Fibroblast of villous mesenchyme (primary cell): ENCODE data around the gene HEXD. TPM values are rescaled to one million over a fixed set of nuclear protein-coding genes. Genes with fewer than 3 reads are reported as not detected.
"Not testable (repeated sequence)": the region's sequence is repeated elsewhere in the genome, so short reads cannot be mapped to it uniquely, and the experiment has no call there.

ENCODE experiments used
- DNase-seq: peaks from one replicate; pipeline ENCODE4 v3.0.0-alpha.2; 2010; ENCODE audit warnings: low read depth
- H3K4me3 ChIP-seq: 2 replicates; pipeline ENCODE4 v1.5.1; 2011; ENCODE audit warnings: low read depth, mild to moderate bottlenecking, low read length
- total RNA-seq: library from RNA; depleted of rRNA; stranded (reverse); fragments of >200 nt; gene quantifications from 2 replicates; pipeline ENCODE4 v1.2.3, GENCODE V29; 2012
- TF ChIP-seq, protein P1 (sequence below): IDR thresholded peaks from 2 replicates; pipeline ENCODE4 v1.5.1; 2012; ENCODE audit warnings: low read depth, mild to moderate bottlenecking, low read length; ENCODE audit not compliant: insufficient read depth

HEXD gene
- 11.0 and 12.5 TPM in 2 replicates for total RNA-seq

DNA sequence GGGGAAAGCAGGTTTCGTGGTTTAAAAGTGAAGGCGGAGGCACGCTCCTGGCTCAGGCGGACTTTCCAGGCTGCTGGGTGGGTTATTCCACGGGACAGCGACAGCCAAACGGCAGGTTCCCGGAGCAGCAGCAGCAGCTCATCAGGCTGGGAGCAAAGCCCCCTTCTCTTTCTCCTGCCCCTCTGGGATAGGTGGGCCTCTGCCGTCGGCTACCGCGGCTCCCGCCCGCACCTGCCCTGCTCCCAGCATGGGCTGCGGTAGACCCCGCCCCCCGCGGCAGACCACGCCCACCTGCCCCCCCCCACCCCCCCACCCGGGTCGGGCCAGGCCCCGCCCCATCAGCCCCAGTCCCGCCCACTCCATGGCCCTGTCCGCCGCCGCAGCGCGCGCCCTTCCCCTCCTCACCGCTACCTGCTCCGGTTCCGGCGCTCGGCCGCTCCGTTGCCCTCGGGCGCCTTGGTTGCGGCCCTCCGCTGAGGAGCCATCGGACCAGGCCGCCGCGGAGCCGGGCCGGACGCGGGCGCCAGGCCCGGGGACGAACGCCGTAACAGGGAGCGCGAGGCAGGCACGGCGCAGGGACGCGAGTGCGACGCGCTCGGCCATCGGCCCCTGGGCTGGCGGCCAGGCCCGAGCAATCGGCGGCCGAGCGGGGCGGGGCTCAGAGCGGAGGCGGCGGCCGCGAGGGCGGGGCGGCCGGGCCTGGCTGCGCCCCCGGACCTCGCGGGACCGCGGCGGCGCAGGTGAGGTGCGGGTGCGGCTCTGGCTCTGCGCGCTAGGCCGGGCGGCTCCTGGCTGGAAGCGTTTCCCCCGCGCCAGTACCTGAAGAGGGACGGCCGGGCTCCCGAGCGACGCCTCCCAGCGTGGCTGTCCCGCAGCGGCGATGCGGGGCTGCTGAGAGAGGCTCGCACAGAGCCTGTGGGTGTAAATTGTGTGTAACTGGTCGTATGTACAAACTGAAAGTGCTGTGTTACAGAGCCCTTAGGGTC lies at the start of gene HEXD, which contains the start of gene OGFOD3:
HEXD (plus strand) TSS at position 347 of the 986 bp plus-strand sequence. CDS start 1,453 bp downstream, outside the sequence.
OGFOD3 (minus strand) TSS at position 586 of the 986 bp plus-strand sequence; CDS start at position 485, 101 bp downstream.
- peak within 1 kb of the TSS; percentile 85 for H3K4me3 ChIP-seq
- TF ChIP-seq, protein P1, sequence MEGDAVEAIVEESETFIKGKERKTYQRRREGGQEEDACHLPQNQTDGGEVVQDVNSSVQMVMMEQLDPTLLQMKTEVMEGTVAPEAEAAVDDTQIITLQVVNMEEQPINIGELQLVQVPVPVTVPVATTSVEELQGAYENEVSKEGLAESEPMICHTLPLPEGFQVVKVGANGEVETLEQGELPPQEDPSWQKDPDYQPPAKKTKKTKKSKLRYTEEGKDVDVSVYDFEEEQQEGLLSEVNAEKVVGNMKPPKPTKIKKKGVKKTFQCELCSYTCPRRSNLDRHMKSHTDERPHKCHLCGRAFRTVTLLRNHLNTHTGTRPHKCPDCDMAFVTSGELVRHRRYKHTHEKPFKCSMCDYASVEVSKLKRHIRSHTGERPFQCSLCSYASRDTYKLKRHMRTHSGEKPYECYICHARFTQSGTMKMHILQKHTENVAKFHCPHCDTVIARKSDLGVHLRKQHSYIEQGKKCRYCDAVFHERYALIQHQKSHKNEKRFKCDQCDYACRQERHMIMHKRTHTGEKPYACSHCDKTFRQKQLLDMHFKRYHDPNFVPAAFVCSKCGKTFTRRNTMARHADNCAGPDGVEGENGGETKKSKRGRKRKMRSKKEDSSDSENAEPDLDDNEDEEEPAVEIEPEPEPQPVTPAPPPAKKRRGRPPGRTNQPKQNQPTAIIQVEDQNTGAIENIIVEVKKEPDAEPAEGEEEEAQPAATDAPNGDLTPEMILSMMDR = no peak
- peak; percentile 77 for DNase-seq

DNA sequence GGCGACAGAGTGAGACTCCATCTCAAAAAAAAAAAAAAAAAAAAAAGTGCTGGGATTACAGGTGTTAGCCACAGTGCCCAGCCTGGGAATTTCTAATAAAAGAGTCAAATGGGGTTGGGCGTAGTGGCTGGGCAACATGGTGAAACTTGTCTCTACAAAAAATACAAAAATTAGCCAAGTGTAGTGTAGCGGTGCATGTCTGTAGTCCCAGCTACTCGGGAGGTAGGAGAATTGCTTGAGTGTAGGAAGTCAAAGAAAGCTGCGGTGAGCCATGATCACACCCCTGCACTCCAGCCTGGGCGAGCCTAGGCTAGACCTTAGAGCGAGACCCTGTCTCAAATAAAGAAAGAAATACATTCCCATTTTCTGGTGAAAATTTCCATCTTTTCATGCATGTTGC lies 48.9 kb upstream of the HEXD start:
- DNase-seq = no peak
- TF ChIP-seq, protein P1 = no peak

DNA sequence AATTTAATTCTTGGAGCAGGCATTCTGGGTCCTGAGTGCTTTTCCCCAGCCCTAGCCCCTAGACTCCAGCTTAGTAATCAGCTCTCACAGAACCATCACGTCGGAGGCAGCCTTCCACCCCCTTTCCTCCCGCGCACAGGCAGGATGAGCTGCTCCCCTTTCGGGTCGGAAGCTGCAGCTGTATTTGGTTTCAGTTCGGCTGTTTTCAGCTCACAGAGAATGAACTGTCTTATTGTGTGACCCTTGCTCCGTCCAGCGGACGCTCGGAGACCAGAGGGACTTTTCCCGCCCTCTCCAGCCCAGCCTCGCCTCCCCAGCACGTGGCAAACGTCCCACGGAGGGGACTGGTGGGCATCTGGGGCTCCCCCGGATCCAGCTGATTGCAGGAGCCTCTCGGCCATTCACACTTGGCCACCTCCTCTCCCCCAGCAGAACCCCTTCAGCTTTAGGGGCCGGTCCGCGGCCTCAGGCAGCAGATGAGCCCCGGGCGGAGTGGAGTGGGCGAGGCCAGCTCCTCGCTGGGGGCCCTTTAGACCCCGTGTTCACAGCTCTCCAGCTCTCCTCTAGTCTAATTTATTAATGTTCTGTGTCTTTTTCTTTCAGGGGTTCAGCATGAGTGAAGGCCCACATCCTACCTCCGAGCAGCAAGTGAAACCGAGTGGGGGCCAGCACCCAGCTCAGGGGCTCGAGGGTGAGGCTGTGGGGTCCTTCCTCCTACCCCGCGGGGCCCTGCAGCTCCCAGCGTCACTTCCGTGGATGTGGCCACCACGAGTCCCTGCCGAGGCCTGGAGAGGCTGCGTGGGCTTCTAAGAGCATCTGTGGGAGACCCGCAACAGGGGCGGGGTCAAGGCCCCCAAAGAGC lies 47.4 kb upstream of the HEXD start:
- peak; percentile 30 for DNase-seq
- TF ChIP-seq, protein P1 = no peak
- peak overlapping the region; percentile 30 for H3K4me3 ChIP-seq

More for the DNA sequence above, 48.9 kb upstream of the HEXD start:
- no peak overlapping the region for H3K4me3 ChIP-seq

DNA sequence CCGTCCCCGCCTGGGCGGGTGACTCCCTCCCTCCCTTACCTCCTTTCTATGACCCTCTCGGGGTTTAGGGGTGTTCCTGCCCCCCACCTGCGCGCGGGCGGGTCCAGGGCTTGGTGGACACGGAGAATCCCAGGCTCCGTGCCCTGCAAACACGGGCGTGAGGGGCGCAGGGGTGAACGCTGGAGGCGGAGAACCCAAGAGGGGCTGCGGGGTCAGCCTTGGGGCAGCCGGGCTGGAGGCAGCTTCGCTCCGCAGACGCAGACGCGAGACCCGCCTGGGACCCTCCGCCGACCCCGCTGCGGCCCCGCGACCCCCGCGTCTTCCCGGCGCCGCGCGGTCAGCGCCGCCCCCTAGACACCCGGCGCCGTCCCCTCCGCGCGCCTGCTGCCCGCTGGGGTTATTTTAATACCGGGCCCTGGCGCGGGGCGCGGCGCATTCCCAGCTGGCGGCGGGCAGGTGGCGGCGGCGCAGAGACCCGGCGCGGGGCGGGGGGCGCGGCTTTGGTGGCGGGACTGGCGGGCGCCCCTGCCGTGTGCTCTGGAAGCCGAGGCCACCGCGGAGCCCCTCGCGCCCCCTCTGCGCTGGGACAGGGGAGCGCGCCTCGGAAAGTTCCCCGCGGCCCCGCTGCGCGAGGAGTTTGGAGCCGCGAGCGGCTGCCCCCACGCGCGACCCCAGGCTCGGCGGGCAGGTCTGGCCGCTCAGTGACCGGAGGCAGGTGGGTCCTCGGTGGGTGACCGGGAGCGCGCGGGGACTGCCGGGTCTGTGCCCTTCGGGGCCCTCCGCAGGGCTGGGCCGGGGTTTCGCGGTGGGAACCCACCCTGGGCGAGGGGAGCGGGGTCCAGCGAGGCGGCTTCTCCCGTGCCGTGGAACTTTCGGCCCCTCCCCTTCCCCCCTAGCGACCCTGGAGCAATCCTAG lies 46.6 kb upstream of the HEXD start, which contains the start of gene UTS2R:
UTS2R (plus strand) TSS at position 433 of the 916 bp plus-strand sequence. CDS start 2,560 bp downstream, outside the sequence.
- TF ChIP-seq, protein P1 = no peak

DNA sequence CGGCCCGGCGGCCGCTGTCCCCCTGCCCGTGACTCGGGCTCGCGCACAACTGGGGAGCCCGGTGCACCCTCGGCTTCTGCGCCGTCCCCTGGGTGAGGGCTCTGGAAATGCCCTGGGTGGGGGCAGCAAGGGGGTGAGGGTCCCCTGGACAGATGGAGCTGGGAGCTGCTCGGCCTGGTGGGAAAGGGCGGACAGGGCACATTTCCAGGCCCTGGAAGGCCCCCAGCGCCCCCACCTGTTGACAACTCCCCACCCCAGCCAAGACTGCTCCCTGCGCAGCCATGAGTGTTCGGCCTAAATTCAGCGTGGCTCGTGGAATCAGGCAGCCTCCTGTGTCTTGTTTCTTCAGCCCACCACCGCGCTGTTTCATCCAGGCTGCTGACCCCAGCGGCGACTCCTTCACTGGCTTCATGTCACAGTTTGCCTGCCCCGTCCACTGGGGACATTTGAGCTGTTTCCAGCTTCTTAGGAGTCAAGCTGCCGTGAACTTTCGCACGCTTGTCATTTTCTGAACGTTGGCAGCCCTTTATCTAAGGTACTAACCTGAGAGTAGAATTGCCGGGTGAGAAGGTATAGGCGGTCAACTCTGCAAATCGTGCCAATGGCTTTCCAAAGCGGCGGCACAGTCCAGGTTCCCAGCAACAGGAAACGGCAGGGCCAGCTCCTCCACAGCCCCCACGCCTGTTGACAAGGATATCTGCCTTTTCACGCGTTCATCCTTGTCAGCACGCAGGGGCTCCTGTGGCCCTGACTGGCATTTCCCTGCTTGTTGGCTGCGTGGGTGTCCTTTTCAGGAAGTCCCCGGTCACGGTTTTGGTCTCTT lies 45.7 kb upstream of the HEXD start:
- no peak for DNase-seq
- no peak overlapping the region for H3K4me3 ChIP-seq
- TF ChIP-seq, protein P1 = no peak

More for the DNA sequence above, 46.6 kb upstream of the HEXD start, which contains the start of gene UTS2R:
- DNase-seq = no peak
- peak within 1 kb of the TSS; percentile 30 for H3K4me3 ChIP-seq

DNA sequence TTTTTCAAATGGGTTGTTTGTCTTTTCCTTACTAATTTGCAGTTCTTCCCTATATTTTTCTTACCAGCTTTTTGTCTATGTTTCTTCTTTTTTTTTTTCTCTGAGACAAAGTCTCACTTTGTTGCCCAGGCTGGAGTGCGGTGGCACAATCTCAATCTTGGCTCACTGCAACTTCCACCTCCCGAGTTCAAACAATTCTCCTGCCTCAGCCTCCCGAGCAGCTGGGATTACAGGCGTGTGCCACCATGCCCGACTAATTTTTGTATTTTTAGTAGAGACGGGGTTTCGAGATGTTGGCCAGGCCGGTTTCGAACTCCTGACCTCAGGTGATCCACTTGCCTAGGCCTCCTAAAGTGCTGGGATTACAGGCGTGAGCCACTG lies 45.1 kb upstream of the HEXD start:
- not testable (repeated sequence) for H3K4me3 ChIP-seq

More for the DNA sequence above, 45.1 kb upstream of the HEXD start:
- not testable (repeated sequence) for DNase-seq
